Fibroblast of mammary gland (primary cell): Measurements from ENCODE around the gene RNF121.

Source experiments
- DNase-seq: peaks from one replicate; pipeline ENCODE4 v3.0.0-alpha.2; 2010; ENCODE audit warnings: low read depth
- H3K4me3 ChIP-seq: 2 replicates; pipeline ENCODE4 v1.5.1; 2011; ENCODE audit warnings: low read depth, mild to moderate bottlenecking, low read length, moderate library complexity; ENCODE audit not compliant: control insufficient read depth
- CTCF ChIP-seq: conservative IDR thresholded peaks from 2 replicates; pipeline ENCODE4 v1.5.1; 2011; ENCODE audit warnings: low read depth, low read length, inconsistent platforms; ENCODE audit not compliant: control insufficient read depth, insufficient read depth

Gene RNF121

GRCh38 chr11:71991494-71991893 lies 62.6 kb downstream of the RNF121 start:
- no peak for DNase-seq
- no peak for TF ChIP-seq CTCF

DNA sequence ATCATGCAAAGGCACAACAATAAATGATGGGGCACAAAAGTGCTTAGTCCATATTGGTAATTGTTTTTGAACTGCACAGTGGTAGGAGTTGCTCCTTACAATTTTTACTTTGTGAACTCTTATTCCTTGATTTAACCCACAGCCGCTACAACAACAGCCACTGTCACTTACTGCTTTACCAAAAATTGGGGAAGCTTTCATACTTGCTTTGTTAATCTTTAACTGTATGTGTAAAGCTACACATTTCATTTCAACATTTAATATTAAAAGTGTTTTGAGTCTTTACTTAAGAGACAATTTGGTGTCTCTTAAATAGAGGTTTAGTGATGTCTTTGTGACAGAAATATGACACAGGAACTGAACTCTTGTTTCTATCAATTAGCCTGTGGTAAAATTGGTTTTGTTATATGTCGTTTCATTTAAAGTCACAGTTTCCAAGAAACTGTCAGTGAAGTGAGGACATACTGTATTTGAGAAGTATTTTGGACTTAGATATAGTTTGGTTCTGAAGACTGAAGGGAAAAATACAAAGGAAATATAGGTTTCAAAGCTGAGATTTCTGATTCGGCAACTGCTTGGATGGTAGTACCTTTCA lies 63.4 kb downstream of the RNF121 start:
- no peak overlapping the region for H3K4me3 ChIP-seq
- DNase-seq: no peak
- TF ChIP-seq CTCF: no peak

More at GRCh38 chr11:71991494-71991893, 62.6 kb downstream of the RNF121 start:
- no peak overlapping the region for H3K4me3 ChIP-seq

DNA sequence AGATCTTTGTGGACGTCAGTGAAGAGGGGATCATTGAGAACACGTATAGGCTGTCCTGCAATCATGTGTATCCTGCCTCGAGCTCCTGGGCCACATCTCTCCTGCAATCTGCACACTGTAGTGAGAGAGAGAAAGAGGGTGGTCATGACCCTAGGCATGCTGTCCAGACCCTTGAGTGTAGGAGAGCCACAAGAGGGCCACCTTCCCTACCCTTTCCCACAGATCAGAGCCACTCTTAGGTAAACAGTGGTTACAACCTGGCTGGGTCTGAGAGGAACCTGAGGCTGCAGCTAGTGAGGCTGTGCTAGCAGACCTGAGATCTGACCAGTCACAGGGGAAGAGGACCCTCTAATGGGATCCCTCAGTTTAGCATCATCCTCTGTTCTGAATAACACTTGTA lies 65.9 kb downstream of the RNF121 start:
- no peak for DNase-seq
- no peak for TF ChIP-seq CTCF
- H3K4me3 ChIP-seq: no peak overlapping the region

DNA sequence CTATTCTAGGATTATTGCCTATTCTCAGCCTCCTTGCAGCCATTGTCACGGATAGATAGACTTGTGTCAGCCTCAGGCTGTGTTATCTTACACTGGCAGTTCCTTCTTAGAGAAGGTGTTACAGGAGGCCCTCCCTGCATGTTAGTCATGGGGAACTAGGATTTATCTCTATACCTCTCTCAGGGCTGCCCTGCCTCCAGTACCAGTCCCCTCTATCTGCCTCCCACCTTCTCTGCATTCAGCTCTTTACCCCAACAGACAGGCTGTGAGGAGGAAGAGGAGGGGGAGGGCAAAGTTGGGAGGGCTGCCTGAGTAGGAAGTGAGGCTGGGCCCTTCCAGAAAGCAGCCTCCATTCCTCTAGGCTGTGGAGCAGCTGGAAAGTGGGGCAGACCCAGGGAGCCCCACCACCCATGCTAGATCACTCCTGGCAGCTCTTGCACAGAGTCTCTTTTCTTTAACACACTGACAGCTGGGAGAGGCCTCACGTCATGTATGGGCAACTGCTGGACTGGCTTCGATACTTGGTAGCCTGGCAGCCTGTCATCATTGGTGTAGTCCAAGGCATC lies 67.0 kb downstream of the RNF121 start:
- TF ChIP-seq CTCF: no peak
- DNase-seq: no peak

DNA sequence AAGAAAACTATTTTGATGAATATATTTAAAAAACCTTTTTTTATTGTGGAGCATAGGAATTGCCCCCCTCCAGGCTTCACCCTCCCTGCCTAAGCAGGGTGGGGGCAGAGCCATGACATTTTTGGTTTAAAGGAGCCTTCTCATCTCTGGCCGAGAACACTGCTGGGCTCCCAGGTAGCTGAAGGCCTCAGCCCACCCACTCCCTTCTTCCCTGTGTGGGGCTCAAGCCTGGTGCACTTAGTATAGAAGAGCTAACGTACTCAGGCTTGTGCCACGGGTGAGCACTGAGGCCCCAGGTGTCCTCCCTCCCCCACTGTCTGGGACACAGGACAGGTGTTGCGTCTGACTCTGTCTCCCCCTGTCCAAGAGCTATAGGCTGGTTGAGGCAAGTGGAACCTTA lies 67.7 kb downstream of the RNF121 start:
- no peak overlapping the region for H3K4me3 ChIP-seq
- TF ChIP-seq CTCF: no peak
- no peak for DNase-seq

More for the DNA sequence above, 67.0 kb downstream of the RNF121 start:
- no peak overlapping the region for H3K4me3 ChIP-seq

GRCh38 chr11:71996946-71997345 lies 68.1 kb downstream of the RNF121 start:
- DNase-seq: no peak
- no peak for TF ChIP-seq CTCF
- H3K4me3 ChIP-seq: no peak overlapping the region
